ENCODE data around the gene FUT3.
"Not testable (repeated sequence)": the region's sequence is repeated elsewhere in the genome, so short reads cannot be mapped to it uniquely, and the experiment has no call there.

The FUT3 gene

DNA sequence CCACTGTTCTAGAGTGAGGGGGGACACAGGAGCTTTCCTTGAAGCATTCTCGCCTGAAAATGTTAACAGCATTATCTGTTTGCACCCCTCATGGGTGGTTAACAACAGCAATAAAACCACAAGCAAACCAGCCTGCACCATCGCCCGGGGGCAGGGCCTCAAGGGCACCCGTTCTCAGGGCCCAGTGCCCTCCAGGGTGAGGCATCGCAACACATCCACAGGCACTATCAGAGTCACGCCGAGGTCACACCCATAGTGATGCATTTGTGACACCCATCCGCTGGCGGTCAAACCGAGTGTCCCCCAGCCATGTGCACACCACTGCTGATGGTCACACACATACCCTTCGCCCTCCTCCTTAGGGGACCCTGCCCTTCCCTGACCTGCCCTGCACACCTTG is 14.5 kb upstream of the FUT3 start:
- TF ChIP-seq POLR2A (IDR thresholded peaks at IDR 0.05; ENCODE audit: low read depth, low read length) (no peak), PAX5 (IDR thresholded peaks at IDR 0.05; ENCODE audit: insufficient read depth, low read length, severe bottlenecking) (no peak), TAF1 (IDR thresholded peaks at IDR 0.05; ENCODE audit: low read depth, low read length) (no peak), SPI1 (IDR thresholded peaks at IDR 0.05; ENCODE audit: low read depth, low read length) (no peak), POLR2AphosphoS5 (IDR thresholded peaks at IDR 0.05; ENCODE audit: low read depth, low read length) (no peak), POU2F2 (IDR thresholded peaks at IDR 0.05; ENCODE audit: low read depth, low read length) (no peak)
- FAIRE-seq: no peak
- DNase-seq (ENCODE audit: insufficient read length, low spot score): no peak

GRCh38 chr19:5864725-5865486 is 13.7 kb upstream of the FUT3 start:
- DNase-seq (ENCODE audit: insufficient read length, low spot score) (no peak), FAIRE-seq (no peak)
- TF ChIP-seq PAX5 (IDR thresholded peaks at IDR 0.05; ENCODE audit: insufficient read depth, low read length, severe bottlenecking) (no peak), POLR2A (IDR thresholded peaks at IDR 0.05; ENCODE audit: low read depth, low read length) (no peak), TAF1 (IDR thresholded peaks at IDR 0.05; ENCODE audit: low read depth, low read length) (no peak), POLR2AphosphoS5 (IDR thresholded peaks at IDR 0.05; ENCODE audit: low read depth, low read length) (no peak), SPI1 (IDR thresholded peaks at IDR 0.05; ENCODE audit: low read depth, low read length) (no peak)

DNA sequence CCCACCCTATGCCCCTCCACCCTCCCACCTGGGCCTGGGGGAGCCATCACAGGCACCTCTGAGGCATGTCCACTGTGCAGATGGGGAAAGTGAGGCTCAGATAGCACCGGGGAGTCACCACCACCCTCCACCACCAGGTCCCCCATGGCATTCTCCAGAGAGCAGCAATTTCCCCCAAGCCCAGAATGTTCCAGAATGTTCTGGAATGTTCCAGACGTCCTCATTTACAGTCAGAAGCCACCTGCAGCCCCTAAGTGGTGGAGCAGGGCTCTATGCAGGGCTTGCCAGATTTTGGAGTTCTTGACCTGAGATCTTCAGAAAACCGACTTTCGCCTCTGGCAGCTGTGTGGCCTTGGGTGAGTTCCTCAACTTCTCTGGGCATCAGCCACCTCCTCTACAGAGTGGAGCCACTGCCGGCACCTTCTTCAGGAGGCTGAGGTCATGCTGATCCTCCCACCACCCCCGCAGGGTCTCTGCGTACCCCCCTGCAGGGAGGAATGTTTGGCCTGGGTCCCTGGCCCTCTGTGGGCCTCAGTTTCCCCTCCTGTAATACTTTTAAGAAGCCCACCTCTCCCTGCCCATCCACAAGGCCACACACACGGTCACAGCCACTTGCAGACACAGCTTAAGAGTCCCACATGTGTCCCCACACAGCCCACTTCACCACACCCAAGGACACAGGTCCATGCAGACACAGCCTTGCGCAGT is 12.9 kb upstream of the FUT3 start:
- TF ChIP-seq TAF1 (IDR thresholded peaks at IDR 0.05; ENCODE audit: low read depth, low read length) (no peak), POU2F2 (IDR thresholded peaks at IDR 0.05; ENCODE audit: low read depth, low read length) (no peak), POLR2AphosphoS5 (IDR thresholded peaks at IDR 0.05; ENCODE audit: low read depth, low read length) (no peak), SPI1 (IDR thresholded peaks at IDR 0.05; ENCODE audit: low read depth, low read length) (no peak), POLR2A (IDR thresholded peaks at IDR 0.05; ENCODE audit: low read depth, low read length) (no peak), PAX5 (IDR thresholded peaks at IDR 0.05; ENCODE audit: insufficient read depth, low read length, severe bottlenecking) (no peak)
- DNase-seq (ENCODE audit: insufficient read length, low spot score) (no peak), FAIRE-seq (no peak)

DNA sequence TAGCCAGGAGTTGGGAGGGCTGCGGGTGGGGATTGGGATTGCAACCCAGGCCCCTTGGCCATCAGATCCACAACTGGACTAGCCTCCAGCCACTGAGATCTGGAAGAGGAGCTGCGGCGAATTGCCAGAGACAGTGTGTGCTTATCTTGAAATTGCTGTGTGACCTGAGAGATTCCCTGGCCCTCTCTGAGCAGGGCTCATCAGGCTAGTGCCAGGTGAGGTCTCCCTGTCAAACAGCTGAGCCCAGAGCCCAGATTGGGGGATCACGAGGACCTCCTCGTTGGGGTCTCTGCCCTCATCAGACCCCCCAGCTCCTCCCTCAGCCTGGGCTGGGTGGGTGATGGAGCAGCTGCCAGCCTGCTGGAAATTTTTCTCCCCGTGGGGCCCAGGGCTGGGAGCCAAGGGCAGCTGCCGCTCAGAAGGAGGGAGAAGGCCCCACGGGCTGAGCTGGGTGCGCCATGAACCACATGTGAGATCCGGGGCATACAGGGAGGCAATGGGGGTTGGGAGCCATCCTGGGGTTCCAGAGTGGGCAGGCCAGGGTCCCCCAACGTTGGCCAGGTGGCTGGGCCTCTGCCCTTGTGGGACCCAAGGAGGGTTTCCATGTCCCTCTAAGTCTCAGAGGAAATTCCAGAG is 11.9 kb upstream of the FUT3 start:
- FAIRE-seq: no peak
- no peak for DNase-seq (ENCODE audit: insufficient read length, low spot score)
- TF ChIP-seq PAX5 (IDR thresholded peaks at IDR 0.05; ENCODE audit: insufficient read depth, low read length, severe bottlenecking) (no peak), SPI1 (IDR thresholded peaks at IDR 0.05; ENCODE audit: low read depth, low read length) (no peak), TAF1 (IDR thresholded peaks at IDR 0.05; ENCODE audit: low read depth, low read length) (no peak), POU2F2 (IDR thresholded peaks at IDR 0.05; ENCODE audit: low read depth, low read length) (no peak), POLR2AphosphoS5 (IDR thresholded peaks at IDR 0.05; ENCODE audit: low read depth, low read length) (no peak), POLR2A (IDR thresholded peaks at IDR 0.05; ENCODE audit: low read depth, low read length) (no peak)

GRCh38 chr19:5857203-5858081 is 6.2 kb upstream of the FUT3 start:
- no peak for DNase-seq (ENCODE audit: insufficient read length, low spot score)
- TF ChIP-seq POU2F2 (IDR thresholded peaks at IDR 0.05; ENCODE audit: low read depth, low read length) (no peak), POLR2A (IDR thresholded peaks at IDR 0.05; ENCODE audit: low read depth, low read length) (no peak), TAF1 (IDR thresholded peaks at IDR 0.05; ENCODE audit: low read depth, low read length) (no peak), PAX5 (IDR thresholded peaks at IDR 0.05; ENCODE audit: insufficient read depth, low read length, severe bottlenecking) (no peak), POLR2AphosphoS5 (IDR thresholded peaks at IDR 0.05; ENCODE audit: low read depth, low read length) (no peak), SPI1 (IDR thresholded peaks at IDR 0.05; ENCODE audit: low read depth, low read length) (no peak)
- no peak for FAIRE-seq

DNA sequence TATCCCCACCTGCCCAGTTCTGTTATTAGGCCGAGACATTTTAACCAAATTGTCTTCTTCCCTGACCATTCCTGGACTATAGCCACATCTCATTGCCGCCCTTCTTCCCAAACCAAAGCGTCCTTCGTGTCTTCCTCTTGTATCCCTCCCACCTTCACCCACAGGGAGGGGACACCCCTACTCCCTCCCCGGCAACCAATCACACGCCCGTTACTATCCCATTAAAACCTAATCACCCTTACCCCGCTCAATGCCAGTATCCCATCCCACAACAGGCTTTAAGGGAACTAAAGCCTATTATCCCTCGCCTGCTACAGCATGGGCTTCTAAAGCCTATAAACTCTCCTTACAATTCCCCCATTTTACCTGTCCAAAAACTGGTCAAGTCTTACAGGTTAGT is 3.9 kb upstream of the FUT3 start:
- FAIRE-seq; DNase-seq (ENCODE audit: insufficient read length, low spot score): not testable (repeated sequence)

GRCh38 chr19:5854121-5854520 is 2.9 kb upstream of the FUT3 start:
- FAIRE-seq; DNase-seq (ENCODE audit: insufficient read length, low spot score): not testable (repeated sequence)

- DNase-seq (ENCODE audit: insufficient read length, low spot score): no peak
- no peak for FAIRE-seq
- no peak for TF ChIP-seq POLR2AphosphoS5 (IDR thresholded peaks at IDR 0.05; ENCODE audit: low read depth, low read length)
- TF ChIP-seq POU2F2 (IDR thresholded peaks at IDR 0.05; ENCODE audit: low read depth, low read length): no peak
- no peak for TF ChIP-seq POLR2A (IDR thresholded peaks at IDR 0.05; ENCODE audit: low read depth, low read length)
- TF ChIP-seq PAX5 (IDR thresholded peaks at IDR 0.05; ENCODE audit: insufficient read depth, low read length, severe bottlenecking): no peak
- no peak for TF ChIP-seq SPI1 (IDR thresholded peaks at IDR 0.05; ENCODE audit: low read depth, low read length)
- TF ChIP-seq TAF1 (IDR thresholded peaks at IDR 0.05; ENCODE audit: low read depth, low read length): no peak
These were observed 431 bp downstream of the FUT3 start for GRCh38 chr19:5850743-5851293.

GRCh38 chr19:5850189-5850588 is 1.1 kb downstream of the FUT3 start:
- FAIRE-seq (no peak), DNase-seq (ENCODE audit: insufficient read length, low spot score) (no peak)
- TF ChIP-seq POLR2AphosphoS5 (IDR thresholded peaks at IDR 0.05; ENCODE audit: low read depth, low read length) (no peak), TAF1 (IDR thresholded peaks at IDR 0.05; ENCODE audit: low read depth, low read length) (no peak)

GRCh38 chr19:5848621-5849020 is 2.6 kb downstream of the FUT3 start:
- not testable (repeated sequence) for FAIRE-seq; DNase-seq (ENCODE audit: insufficient read length, low spot score)

- not testable (repeated sequence) for DNase-seq (ENCODE audit: insufficient read length, low spot score); FAIRE-seq
These were observed 3.4 kb downstream of the FUT3 start for GRCh38 chr19:5847846-5848245.
